ENCODE results near the gene KCNN1.

DNA sequence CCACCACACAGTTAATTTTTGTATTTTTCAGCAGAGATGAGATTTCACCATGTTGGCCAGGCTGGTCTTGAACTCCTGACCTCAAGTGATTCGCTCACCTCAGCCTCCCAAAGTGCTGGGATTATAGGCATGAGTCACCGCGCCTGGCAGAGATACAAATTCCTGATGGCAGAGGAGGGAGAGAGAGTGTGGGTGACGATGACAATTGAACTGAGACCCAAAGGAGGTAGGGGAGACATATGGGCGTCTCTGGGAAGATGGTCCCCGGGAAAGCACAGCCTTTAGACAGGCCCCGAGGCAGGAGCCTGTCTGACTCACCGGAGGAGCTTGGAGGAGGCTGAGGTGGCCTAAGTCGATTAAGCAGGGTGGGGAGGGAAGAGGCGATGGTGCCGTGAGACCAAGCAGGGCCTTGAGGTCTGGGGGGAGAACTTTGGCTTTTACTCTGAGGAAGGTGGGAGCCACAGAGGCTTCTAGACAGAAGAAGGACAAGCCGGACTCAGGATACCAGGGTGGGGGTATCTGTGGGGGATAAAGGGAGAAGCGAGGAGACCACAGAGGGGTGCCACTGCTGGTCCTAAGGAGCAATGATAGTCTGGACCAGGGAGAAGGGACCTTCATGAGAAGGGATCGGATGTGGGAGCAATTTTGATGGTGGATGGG, 79.3 kb downstream of the KCNN1 start:
- TF ChIP-seq, protein P1, sequence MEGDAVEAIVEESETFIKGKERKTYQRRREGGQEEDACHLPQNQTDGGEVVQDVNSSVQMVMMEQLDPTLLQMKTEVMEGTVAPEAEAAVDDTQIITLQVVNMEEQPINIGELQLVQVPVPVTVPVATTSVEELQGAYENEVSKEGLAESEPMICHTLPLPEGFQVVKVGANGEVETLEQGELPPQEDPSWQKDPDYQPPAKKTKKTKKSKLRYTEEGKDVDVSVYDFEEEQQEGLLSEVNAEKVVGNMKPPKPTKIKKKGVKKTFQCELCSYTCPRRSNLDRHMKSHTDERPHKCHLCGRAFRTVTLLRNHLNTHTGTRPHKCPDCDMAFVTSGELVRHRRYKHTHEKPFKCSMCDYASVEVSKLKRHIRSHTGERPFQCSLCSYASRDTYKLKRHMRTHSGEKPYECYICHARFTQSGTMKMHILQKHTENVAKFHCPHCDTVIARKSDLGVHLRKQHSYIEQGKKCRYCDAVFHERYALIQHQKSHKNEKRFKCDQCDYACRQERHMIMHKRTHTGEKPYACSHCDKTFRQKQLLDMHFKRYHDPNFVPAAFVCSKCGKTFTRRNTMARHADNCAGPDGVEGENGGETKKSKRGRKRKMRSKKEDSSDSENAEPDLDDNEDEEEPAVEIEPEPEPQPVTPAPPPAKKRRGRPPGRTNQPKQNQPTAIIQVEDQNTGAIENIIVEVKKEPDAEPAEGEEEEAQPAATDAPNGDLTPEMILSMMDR (IDR thresholded peaks at IDR 0.05): no peak
- TF ChIP-seq POLR2A (IDR thresholded peaks at IDR 0.05): no peak

All from lower leg skin (tissue), 3 donors.